Measurements from ENCODE around the gene DLAT.
A peak's percentile ranks its signal among the peaks of the same experiment; 100 is the strongest.

Gene DLAT

DNA sequence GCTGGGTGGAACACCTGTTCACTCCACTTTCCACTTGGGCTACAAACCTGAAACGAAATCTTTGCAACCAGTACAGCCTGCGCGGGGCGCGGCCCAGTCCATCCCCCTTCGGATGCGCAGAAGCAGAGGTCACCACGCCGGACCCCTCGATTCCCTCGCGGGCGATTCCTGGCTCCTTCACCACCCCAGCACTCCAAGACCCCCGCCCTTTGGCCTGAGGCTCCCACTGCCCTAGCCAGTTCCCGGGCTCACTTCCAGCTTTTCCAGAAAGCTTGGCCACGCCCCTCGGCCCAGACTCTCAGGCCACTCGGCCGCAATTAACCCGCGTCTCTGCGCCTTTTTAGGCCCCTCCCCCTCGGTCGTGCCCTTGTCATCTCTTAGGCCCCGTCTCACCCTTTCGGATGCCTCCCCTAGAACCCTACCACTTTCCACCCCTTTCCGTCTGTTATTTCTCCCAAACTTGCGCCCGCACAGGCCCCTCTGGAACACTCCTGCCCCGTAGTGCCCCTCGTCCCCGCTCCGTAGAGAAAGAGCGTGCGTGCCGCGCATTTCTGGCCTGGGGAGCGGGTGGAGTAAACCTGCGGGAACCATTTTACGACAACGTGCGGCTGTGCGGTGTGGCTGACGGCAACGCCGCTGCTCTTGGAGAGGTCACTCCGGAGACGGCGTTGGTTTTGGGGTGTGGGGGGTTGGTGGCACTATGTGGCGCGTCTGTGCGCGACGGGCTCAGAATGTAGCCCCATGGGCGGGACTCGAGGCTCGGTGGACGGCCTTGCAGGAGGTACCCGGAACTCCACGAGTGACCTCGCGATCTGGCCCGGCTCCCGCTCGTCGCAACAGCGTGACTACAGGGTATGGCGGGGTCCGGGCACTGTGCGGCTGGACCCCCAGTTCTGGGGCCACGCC is at the start of gene DLAT:
DLAT (plus strand) TSS at position 636 of the 906 bp plus-strand sequence; CDS start at position 701, 65 bp downstream.
- peak; percentile 98 for DNase-seq

- DNase-seq = no peak
These were observed 49.0 kb upstream of the DLAT start for GRCh38 chr11:111976119-111976766.

GRCh38 chr11:111976767-111977145 is 48.5 kb upstream of the DLAT start:
- no peak for DNase-seq

GRCh38 chr11:111977146-111978027 is 47.8 kb upstream of the DLAT start:
- DNase-seq = no peak

GRCh38 chr11:111978028-111978771 is 47.0 kb upstream of the DLAT start:
- DNase-seq = peak; percentile 39

DNA sequence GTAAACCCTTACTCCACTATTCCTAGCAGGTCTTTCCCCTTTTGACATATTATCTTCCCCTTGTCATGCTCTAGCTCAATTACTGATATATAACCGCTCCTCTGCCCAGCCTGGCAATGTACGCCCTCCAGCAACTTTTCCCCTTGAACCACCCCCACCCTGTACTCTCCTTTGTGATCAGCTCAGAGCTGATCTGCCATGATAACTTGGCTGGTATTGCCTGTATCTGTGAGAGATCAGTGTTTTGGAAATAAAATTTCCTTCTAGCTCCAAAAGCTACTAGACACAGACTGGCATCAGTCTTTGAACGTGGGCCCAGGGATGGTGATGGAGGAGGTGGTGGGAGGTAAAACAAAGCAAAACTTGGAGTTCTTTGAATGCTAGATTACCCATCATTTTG is 45.1 kb upstream of the DLAT start:
- DNase-seq = no peak

GRCh38 chr11:111981270-111981669 is 43.9 kb upstream of the DLAT start:
- DNase-seq = no peak

GRCh38 chr11:111982019-111982464 is 43.2 kb upstream of the DLAT start:
- DNase-seq = peak; percentile 75

DNA sequence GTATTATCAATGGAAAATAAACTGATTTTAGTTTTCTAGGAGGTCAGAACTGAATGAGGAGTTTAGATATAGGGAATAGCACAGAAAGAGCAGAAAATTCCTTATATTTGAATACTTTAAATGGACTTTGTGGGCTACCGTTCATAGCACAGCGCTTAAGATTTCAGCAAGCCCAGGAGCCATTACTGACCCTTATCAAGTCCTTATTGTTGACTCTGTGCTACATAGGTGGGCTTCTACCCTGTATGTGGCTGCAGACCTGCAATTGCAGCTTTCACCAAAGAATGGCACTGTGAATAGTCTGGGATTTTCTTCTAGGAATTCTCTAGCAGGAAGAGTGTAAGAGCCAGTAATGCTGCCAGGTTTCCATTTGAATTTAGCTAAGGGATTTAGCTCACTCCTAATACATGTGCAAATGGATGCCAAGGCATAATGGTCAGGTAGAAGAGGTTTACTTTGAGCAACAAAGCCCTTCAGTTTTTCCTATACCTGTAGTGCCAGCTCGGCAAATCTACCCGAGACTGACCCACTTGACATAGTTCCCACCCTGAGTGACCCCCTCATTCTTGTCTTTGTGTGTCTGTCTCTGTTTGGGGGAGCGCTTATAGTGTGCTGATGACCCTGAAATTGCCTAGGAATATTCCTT is 42.5 kb upstream of the DLAT start:
- no peak for DNase-seq

- DNase-seq = no peak
These were observed 41.8 kb upstream of the DLAT start for GRCh38 chr11:111983187-111983986.

GRCh38 chr11:111986589-111986988 is 38.6 kb upstream of the DLAT start:
- DNase-seq = no peak

DNA sequence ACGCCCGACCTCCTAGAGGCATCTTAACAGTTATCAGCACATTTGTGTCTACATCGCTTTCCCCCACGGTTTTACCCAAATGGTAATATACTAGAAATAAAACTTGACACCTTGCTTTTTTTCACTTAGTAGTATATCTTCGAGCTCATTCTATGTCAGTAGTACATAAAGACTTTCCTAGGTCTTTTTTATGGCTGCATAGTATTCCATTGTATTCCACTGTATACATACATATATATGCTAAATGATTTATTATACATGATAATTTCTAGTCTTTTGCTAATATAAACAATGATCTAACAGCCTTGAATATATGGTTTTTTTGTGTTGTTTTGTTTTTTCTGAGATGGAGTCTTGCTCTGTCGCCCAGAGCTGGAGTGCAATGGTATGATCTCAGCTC is 34.8 kb upstream of the DLAT start:
- no peak for DNase-seq

DNA sequence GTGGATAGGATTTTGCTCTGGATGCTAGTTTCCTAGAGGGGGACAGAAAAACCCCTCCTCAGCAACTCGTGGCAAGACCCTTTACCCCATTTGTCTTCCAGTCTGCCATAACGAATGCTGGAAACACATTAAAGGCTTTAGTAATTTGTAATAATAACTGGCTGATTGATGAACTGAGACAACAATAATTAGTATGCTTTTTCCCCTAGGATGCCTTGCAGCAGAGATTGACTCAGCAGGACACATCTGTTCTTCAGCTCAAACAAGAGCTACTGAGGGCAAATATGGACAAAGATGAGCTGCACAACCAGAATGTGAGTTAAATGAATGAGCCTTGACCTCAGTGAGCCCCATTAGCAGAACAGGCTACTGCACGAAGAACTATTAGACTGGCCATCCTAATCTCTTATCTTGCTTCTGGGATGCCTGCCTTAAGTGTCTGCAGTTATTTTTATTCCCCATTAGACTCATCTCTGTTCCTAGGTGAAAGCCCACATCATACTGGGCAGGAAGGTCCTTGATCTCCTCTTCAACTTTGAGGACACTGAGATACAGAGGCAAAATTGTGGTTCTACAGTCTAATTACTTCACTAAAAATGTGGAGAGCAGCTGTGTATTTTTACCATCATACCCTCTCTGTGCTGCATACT is 32.9 kb upstream of the DLAT start:
- no peak for DNase-seq

GRCh38 chr11:111996129-111996528 is 29.1 kb upstream of the DLAT start:
- no peak for DNase-seq

DNA sequence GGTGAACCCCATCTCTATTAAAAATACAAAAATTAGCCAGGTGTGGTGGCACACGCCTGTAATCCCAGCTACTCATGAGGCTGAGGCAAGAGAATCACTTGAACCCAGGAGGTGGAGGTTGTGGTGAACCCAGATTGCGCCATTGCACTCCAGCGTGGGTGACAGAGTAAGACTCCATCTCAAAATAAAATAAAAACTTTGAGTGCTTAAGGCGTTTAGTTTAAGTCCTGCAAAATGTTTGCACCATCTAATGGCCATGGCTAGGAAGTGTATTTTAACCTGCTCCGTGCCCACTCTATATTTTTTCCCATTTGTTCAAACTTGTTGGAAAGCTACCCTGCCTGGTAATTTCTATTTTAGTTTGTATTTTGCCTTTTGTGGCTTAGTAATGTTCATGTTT is 28.5 kb upstream of the DLAT start:
- DNase-seq = peak; percentile 77

- DNase-seq = no peak
These were observed 26.1 kb upstream of the DLAT start for GRCh38 chr11:111999111-111999510.

- no peak for DNase-seq
These were observed 24.5 kb upstream of the DLAT start for GRCh38 chr11:112000703-112001102.

- DNase-seq = no peak
These were observed 22.6 kb upstream of the DLAT start for GRCh38 chr11:112002491-112003216.

GRCh38 chr11:112004389-112004788 is 20.8 kb upstream of the DLAT start:
- peak; percentile 55 for DNase-seq
